ENCODE results near the gene ELFN1.
A peak's percentile ranks its signal among the peaks of the same experiment; 100 is the strongest.

Gene ELFN1

DNA sequence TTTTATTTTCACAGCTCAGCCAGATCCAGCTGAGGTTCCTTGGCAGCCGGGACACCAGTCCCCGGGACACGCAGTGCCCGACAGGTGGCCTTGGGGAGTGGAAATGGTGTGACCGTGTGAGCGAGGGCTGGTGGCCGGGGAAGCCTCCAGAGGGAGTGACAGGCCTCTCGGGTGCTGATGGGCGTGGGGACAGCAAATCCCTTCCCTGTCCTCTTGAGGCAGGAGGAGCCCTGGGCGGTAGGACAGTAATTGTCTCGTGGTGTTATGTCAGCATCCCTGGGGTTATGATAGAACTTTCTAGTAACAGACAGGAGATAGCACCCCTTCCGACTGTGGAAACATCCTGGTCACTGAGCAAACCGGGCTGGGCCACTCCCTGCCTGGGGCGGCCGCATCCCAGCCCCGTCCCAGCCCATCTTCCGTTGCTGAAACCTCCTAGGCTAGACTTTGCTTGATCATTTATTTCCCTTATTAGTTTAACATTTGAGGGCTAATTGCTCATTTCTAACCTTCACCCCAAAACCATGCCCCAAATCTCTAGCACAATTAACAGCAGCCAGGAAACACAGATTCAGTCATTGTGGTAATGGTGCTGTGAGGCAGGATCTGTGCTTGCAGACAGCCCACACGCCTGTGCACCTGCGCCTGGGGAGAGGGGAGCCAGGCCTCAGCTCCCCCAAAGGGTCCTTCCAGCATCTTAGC lies 63.3 kb downstream of the ELFN1 start:
- peaks cover 17% of the 10 kb centered on the region for H3K27me3 Mint-ChIP-seq
- CTCF ChIA-PET, result no interaction called here
- H3K4me1 Mint-ChIP-seq, result peaks cover 3% of the 10 kb centered on the region
- H3K27ac Mint-ChIP-seq, result no peak overlapping the region
- H3K36me3 Mint-ChIP-seq, result no peaks in the 10 kb centered on the region
- no peak for DNase-seq
- peaks cover 1% of the 10 kb centered on the region for H3K9me3 Mint-ChIP-seq
- H3K4me3 Mint-ChIP-seq, result no peak overlapping the region

DNA sequence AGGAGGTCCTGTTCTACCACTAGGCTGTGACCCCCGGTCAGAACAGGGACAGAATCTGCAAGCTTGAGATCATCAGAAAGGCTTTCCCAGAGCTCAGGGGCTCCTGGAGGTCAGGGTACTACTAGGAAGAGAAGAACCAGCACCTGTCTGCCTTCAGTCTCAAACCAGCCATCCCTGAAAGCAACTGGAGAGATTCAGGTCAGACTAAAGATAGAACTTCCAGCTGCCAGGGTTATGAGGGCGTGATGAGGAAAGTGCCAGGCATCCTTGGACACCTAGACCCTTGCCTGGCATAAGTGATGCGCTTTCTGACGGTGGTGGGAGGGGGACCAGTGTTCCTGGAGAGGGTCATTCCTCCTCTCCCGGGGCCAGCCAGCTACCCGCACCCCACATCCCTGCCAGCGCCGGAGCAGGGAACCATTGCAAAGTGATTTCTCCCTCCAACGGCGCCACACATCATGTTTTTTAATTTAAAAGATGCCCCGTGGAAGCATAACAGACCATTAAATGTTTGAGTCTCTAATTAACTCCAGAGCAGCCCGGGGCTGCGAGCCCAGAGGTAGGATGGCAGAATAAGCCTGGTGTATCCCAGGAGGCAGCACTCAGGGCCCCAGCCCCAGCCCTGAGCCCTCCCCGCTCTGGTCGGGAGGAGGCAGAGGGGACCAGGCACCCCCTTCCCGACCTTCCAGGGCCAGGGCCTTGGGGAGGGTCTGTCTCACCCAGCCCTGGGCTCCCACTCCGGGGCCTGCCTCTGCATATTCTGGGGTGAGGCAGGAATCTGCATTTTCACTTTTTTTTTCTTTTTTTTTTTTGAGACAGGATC lies 64.0 kb downstream of the ELFN1 start:
- Mint-ChIP-seq H3K4me1 (peaks cover 11% of the 10 kb centered on the region), H3K9me3 (peaks cover 1% of the 10 kb centered on the region), H3K4me3 (no peak overlapping the region), H3K36me3 (no peaks in the 10 kb centered on the region), H3K27me3 (peaks cover 25% of the 10 kb centered on the region), H3K27ac (no peak overlapping the region)
- CTCF ChIA-PET, result no interaction called here
- DNase-seq, result no peak

GRCh38 chr7:1735262-1735661 lies 65.2 kb downstream of the ELFN1 start:
- CTCF ChIA-PET, result no interaction called here
- Mint-ChIP-seq H3K36me3 (no peaks in the 10 kb centered on the region), H3K27ac (no peak overlapping the region), H3K4me1 (peaks cover 15% of the 10 kb centered on the region), H3K4me3 (no peak overlapping the region), H3K27me3 (peaks cover 33% of the 10 kb centered on the region), H3K9me3 (no peaks in the 10 kb centered on the region)
- DNase-seq, result no peak

DNA sequence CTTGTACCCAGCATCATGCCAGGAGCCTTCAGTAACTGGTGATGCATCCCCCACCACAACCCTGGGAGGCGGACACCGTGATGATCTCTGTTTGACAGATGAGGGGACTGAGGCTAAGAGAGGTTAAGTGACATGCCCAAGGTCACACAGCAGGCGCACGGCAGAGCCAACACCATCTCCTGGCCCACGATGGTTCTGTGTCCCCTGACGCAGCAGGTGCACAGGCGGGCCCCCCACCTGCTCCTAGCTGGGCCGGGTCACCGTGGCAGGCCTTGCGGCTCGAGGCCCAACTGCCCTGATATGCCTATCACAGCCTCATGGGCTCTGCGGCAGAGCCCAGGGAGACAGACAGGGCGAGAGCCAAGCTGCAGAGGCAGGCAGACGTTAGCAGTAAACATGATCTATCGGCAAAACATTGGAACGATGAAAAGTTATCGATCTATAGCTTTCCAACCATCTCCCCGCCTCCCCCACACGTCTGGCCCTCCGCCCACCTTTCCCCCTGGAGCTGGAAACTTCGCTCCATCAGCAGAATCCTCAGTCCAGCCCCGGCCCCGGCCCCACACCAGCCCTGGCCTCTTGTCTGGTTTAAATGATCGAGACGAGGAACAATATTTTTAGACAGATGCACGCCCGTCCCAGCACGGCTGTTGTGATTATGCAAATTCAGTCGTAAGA lies 65.9 kb downstream of the ELFN1 start:
- CTCF ChIA-PET, result no interaction called here
- no peak for DNase-seq
- H3K27me3 Mint-ChIP-seq, result peaks cover 33% of the 10 kb centered on the region
- H3K36me3 Mint-ChIP-seq, result no peaks in the 10 kb centered on the region
- no peak overlapping the region for H3K4me3 Mint-ChIP-seq
- H3K4me1 Mint-ChIP-seq, result peaks cover 16% of the 10 kb centered on the region
- H3K27ac Mint-ChIP-seq, result no peak overlapping the region
- H3K9me3 Mint-ChIP-seq, result no peaks in the 10 kb centered on the region

DNA sequence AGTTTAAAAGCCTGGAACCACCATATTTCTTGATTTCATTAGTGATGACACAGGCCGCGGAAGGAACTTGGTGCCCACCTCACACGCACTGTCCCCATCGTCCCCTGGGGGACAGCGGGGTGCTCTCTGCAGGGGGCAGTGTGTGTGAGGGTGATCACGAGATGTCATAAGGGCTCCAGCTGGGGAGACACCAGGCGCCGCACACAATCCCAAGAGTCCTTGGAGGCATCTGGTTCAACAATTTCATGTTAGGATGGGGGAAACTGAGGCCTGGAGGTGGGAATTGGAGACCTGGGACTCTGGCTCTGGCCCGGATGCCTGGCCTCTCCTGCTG lies 66.4 kb downstream of the ELFN1 start:
- CTCF ChIA-PET, result no interaction called here
- peaks cover 33% of the 10 kb centered on the region for H3K27me3 Mint-ChIP-seq
- DNase-seq, result no peak
- peaks cover 19% of the 10 kb centered on the region for H3K4me1 Mint-ChIP-seq
- no peaks in the 10 kb centered on the region for H3K36me3 Mint-ChIP-seq
- no peak overlapping the region for H3K4me3 Mint-ChIP-seq
- H3K9me3 Mint-ChIP-seq, result no peaks in the 10 kb centered on the region
- H3K27ac Mint-ChIP-seq, result no peak overlapping the region

DNA sequence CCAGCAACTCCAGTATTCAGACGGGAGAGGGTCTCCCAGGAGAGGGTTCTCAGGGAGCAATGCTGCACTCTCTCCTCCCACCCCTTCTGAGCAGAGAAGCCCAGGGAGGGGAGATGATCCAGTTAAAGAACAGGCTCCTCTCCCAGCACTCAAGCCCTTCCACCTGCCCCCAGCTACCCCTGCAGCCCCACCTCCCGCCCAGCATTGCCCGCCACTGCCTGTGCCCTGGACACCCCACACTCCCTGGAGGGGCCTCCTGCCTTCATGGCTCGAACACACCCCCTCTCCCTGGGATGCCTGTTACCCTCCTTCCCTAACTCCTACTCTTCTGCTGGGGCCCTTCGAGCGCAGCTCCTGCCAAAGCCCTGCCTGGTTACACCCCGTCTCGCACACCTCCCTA lies 66.8 kb downstream of the ELFN1 start:
- H3K4me3 Mint-ChIP-seq, result no peak overlapping the region
- no peaks in the 10 kb centered on the region for H3K9me3 Mint-ChIP-seq
- no peaks in the 10 kb centered on the region for H3K36me3 Mint-ChIP-seq
- DNase-seq, result no peak
- no peak overlapping the region for H3K27ac Mint-ChIP-seq
- CTCF ChIA-PET, result no interaction called here
- H3K4me1 Mint-ChIP-seq, result peaks cover 23% of the 10 kb centered on the region
- peaks cover 33% of the 10 kb centered on the region for H3K27me3 Mint-ChIP-seq

- CTCF ChIA-PET, result no interaction called here
These were observed 67.4 kb downstream of the ELFN1 start for GRCh38 chr7:1737523-1737922.

DNA sequence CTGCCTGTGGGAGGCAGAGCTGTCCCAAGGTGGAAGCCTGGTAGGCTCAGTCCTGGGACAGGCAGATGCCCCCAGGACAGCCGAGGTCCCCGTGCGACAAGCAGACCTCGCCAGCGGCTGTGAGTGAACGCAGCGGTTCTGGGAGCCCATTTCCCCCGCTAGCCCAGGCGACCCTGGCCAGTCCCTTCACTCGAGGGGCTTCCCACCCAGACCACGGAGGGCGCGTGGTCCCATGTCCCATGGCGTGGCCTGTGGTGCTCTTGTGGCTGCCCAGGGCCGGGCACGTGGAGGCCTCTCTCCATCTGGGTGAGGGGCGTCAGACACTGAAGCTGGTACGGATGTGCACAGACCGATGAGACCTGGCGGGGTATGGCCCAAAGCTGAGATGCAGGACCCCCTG lies 67.9 kb downstream of the ELFN1 start:
- peaks cover 32% of the 10 kb centered on the region for H3K4me1 Mint-ChIP-seq
- CTCF ChIA-PET, result no interaction called here
- no peaks in the 10 kb centered on the region for H3K36me3 Mint-ChIP-seq
- H3K27ac Mint-ChIP-seq, result no peak overlapping the region
- no peak overlapping the region for H3K4me3 Mint-ChIP-seq
- no peak for DNase-seq
- H3K9me3 Mint-ChIP-seq, result no peaks in the 10 kb centered on the region
- H3K27me3 Mint-ChIP-seq, result peaks cover 31% of the 10 kb centered on the region

More at GRCh38 chr7:1737523-1737922, 67.4 kb downstream of the ELFN1 start:
- Mint-ChIP-seq H3K4me1 (peaks cover 27% of the 10 kb centered on the region), H3K27ac (no peak overlapping the region), H3K4me3 (no peak overlapping the region), H3K36me3 (no peaks in the 10 kb centered on the region), H3K9me3 (no peaks in the 10 kb centered on the region), H3K27me3 (peaks cover 32% of the 10 kb centered on the region)
- no peak for DNase-seq

GRCh38 chr7:1738511-1738910 lies 68.4 kb downstream of the ELFN1 start:
- Mint-ChIP-seq H3K4me3 (peak overlapping the region; percentile 64), H3K9me3 (no peaks in the 10 kb centered on the region), H3K36me3 (no peaks in the 10 kb centered on the region), H3K27me3 (peaks cover 30% of the 10 kb centered on the region), H3K4me1 (peaks cover 34% of the 10 kb centered on the region), H3K27ac (no peak overlapping the region)
- DNase-seq, result no peak
- CTCF ChIA-PET, result no interaction called here

DNA sequence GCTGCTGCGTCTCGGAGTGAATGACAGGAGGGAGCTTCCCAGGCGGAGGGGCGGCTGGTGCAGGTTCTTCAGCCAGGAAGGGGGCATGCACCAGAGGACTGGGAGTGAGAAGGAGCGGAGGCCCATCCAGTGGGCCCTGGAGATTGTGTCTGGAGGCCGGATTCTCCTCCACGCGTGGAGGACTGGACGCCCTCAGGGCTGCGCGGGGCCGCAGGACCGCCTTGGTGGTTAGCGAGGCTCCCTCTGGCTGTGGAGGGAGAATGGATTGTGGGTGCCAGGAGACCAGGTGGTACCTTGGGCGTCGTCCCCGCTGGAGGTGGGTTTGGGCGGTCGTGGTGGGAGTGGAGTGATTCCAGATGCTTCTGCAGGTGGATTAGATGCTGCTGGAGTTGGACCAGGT lies 68.9 kb downstream of the ELFN1 start:
- CTCF ChIA-PET, result no interaction called here
- Mint-ChIP-seq H3K9me3 (no peaks in the 10 kb centered on the region), H3K27ac (peak overlapping the region; percentile 46), H3K36me3 (no peaks in the 10 kb centered on the region), H3K27me3 (peaks cover 25% of the 10 kb centered on the region), H3K4me1 (peaks cover 34% of the 10 kb centered on the region), H3K4me3 (peak overlapping the region; percentile 64)
- DNase-seq, result no peak

GRCh38 chr7:1739593-1739992 lies 69.5 kb downstream of the ELFN1 start:
- CTCF ChIA-PET, result no interaction called here
- DNase-seq, result no peak
- Mint-ChIP-seq H3K9me3 (no peaks in the 10 kb centered on the region), H3K4me3 (no peak overlapping the region), H3K27me3 (peaks cover 24% of the 10 kb centered on the region), H3K36me3 (no peaks in the 10 kb centered on the region), H3K4me1 (peaks cover 34% of the 10 kb centered on the region), H3K27ac (no peak overlapping the region)

DNA sequence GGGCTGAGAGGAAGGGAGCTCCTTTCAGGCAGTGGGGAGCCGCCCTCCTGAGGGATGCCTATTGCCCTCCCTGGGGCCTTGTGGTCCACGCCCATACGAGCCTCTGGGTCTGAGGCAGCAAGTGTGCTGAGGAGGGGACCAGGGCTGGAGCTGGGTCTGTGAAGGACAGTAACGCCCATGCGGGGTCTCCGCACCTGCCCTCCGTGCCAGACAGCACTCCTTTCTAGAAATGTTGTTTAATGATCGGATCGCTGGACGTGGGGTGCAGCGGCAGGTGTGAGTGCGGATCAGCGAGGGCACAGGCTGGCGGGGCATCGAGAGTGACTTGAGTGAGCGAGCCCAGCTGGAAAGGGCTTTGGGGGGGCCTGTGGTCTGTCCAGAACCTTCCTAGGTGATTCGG lies 70.1 kb downstream of the ELFN1 start:
- no peak overlapping the region for H3K4me3 Mint-ChIP-seq
- H3K4me1 Mint-ChIP-seq, result peaks cover 34% of the 10 kb centered on the region
- H3K27me3 Mint-ChIP-seq, result peaks cover 24% of the 10 kb centered on the region
- no peak overlapping the region for H3K27ac Mint-ChIP-seq
- DNase-seq, result no peak
- no peaks in the 10 kb centered on the region for H3K36me3 Mint-ChIP-seq
- CTCF ChIA-PET, result no interaction called here
- no peaks in the 10 kb centered on the region for H3K9me3 Mint-ChIP-seq

DNA sequence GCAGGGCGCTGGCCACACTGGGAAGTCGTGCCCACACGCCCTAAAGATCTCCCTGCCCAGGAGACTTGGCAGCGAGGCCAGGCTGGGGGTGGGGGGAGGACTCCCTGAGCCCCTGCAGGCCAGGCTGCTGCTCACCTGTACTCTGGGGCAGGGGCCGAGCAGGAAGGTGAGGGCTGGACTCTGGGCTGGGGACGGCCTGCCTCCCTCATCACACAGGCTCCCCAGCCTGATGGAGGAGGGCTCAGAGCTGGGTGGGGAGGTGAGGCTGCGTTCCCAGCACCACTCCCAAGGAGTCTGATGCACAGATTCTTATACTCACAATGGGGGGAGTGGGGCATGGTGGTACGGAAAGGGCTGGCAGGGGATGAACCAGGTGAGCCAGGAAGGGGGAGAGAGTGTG lies 71.2 kb downstream of the ELFN1 start:
- Mint-ChIP-seq H3K36me3 (no peaks in the 10 kb centered on the region), H3K4me1 (peaks cover 34% of the 10 kb centered on the region), H3K27ac (peak overlapping the region; percentile 77), H3K4me3 (no peak overlapping the region), H3K9me3 (no peaks in the 10 kb centered on the region), H3K27me3 (peaks cover 24% of the 10 kb centered on the region)
- DNase-seq, result no peak
- CTCF ChIA-PET, result no interaction called here

- H3K36me3 Mint-ChIP-seq, result no peaks in the 10 kb centered on the region
These were observed 71.9 kb downstream of the ELFN1 start for GRCh38 chr7:1741751-1742554.

More at GRCh38 chr7:1741751-1742554, 71.9 kb downstream of the ELFN1 start:
- H3K4me1 Mint-ChIP-seq, result peaks cover 34% of the 10 kb centered on the region
- CTCF ChIA-PET, result interaction anchor here (0.8 kb wide), 1 partner anchor 10 kb away, joined by 3 read pairs; no protein-coding TSS in a partner anchor
- peak; percentile 42 for DNase-seq
- H3K27ac Mint-ChIP-seq, result peak overlapping the region; percentile 77
- no peaks in the 10 kb centered on the region for H3K9me3 Mint-ChIP-seq
- peak overlapping the region; percentile 23 for H3K4me3 Mint-ChIP-seq
- H3K27me3 Mint-ChIP-seq, result peaks cover 24% of the 10 kb centered on the region
